Heart left ventricle (tissue), 13 donors: ENCODE results near the gene IL33.

Experiments
- POLR2A ChIP-seq, 2 donors: fragments of 450-650 bp; IDR thresholded peaks; one replicate each; pipeline ENCODE4 v1.6.1; 2017; ENCODE audit warnings: antibody characterized with exemption in 2 of 2, mild to moderate bottlenecking in 2 of 2, moderate library complexity in 2 of 2
- TF ChIP-seq, protein P1 (sequence below), 12 donors: fragments of 200-600 bp; sonication (generic) in 4 of 12; IDR thresholded peaks; one replicate each; pipeline versions ENCODE4 v1.5.0 to v1.8.0; 2018 to 2022; ENCODE audit warnings: antibody characterized with exemption in 12 of 12, mild to moderate bottlenecking in 5 of 12
- donor health status: ischemic (EF 13 %, LVEDD 7.1; RV severe dilation, severe dysfunction).
- donor health status: DM: no; HTN: yes; CAD: no.
- donor health status: DM: no; HTN: no; CAD: no.
- donor health status: ischemic (EF 25% LVEDD 6.9; RV normal size, moderate dysfunction).
- donor health status: ischemic (EF 25% LVEDD 5.7; RV mildly dilated, moderate dysfunction).
- donor health status: ischemic (EF 35%, LVEDD 5.7; RV mildly dilated, moderate dysfunction).
- donor health status: nonischemic (EF 11% LVEDD 7.7; RV severe dilation, severe dysfunction).
- donor health status: DM: yes; HTN: yes; CAD: no.
- donor health status: PGD.
- donor health status: ischemic (EF 29% LVEDD 5.4; RV normal size, mild dysfunction).
- donor health status: nonischemic (EF 23%, LVEDD 6.1; RV moderate dilation, normal function).

DNA sequence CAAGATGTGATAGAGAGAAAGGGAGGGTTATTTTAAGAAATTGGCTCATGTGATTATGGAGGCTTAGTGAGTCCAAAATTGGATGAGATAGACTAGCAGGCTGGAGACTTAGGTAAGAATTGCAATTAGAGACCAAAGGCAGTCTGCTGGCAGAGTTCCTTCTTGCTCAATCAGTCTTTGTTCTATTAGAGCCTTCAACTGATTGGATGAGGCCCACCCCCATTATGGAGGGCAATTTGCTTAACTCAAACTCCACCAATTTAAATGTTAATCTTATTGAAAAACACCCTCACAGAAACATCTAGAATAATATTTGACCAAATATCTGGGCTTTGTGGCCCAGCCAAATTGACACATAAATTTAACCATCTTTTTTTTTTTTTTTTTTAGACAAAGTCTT, 88.6 kb downstream of the IL33 start:
- no peak for TF ChIP-seq POLR2A (IDR thresholded peaks at IDR 0.05)
- TF ChIP-seq, protein P1, sequence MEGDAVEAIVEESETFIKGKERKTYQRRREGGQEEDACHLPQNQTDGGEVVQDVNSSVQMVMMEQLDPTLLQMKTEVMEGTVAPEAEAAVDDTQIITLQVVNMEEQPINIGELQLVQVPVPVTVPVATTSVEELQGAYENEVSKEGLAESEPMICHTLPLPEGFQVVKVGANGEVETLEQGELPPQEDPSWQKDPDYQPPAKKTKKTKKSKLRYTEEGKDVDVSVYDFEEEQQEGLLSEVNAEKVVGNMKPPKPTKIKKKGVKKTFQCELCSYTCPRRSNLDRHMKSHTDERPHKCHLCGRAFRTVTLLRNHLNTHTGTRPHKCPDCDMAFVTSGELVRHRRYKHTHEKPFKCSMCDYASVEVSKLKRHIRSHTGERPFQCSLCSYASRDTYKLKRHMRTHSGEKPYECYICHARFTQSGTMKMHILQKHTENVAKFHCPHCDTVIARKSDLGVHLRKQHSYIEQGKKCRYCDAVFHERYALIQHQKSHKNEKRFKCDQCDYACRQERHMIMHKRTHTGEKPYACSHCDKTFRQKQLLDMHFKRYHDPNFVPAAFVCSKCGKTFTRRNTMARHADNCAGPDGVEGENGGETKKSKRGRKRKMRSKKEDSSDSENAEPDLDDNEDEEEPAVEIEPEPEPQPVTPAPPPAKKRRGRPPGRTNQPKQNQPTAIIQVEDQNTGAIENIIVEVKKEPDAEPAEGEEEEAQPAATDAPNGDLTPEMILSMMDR (IDR thresholded peaks at IDR 0.05): no peak
